ENCODE data around the gene THAP7.

GRCh38 chr22:20953342-20953608, 48.6 kb downstream of the THAP7 start:
- TF ChIP-seq CTCF (IDR thresholded peaks at IDR 0.05; ENCODE audit: low read depth, low read length) (no peak), EZH2phosphoT487 (IDR thresholded peaks at IDR 0.05; ENCODE audit: low read depth) (no peak)
